GM20000 (cell line): ENCODE results near the gene APMAP.

Experiments
- DNase-seq: peaks from one replicate; pipeline ENCODE4 v3.0.0; 2012; ENCODE audit warnings: low spot score
- TF ChIP-seq, protein P1 (sequence below): IDR thresholded peaks from 2 replicates; pipeline ENCODE4 v1.5.1; 2012; ENCODE audit warnings: mild to moderate bottlenecking, control low read depth; ENCODE audit errors: extremely low read depth, missing control alignments

The APMAP gene

DNA sequence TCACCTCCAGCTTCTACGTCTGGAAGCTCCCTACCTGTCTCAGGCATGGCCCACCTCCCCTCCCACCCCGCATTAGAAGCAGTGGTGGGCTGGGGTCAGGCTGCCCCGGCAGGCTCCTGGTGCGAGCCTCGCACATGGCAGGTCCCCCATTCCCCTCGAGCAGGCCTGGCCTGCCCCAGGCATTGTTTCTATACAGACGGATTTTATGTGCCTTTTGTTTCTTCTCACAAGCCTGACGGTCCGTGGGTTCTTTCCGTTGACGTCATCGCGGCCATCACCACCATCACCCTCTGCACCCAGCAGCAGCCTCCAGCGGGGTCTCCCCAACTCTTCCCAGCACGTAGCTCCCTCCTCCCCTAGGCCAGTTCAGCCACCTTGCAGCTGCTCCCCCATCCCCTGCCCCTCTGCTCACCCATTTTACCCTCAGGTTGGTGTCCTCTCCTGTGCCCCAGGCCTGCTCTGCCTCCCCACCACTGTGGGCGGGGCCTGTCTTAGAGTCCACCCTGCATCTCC, 38.9 kb downstream of the APMAP start:
- DNase-seq = no peak

DNA sequence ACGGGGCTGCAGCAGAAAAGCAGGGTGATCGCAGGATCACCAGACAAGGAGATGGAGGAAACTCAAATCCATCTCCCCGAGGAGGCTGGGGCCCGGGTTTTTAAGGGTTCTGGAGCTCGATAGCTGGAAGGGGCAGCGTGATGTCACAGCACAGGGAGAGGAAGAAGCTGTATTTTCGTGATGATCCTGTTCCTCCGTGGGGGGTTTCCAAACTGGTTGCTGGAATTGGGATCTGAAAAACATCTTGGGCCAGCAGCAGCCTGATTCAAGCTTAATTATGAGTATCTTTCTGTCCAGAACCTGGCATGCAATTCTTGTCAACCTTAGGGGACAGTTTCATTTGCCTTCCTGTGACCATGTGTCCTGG, 39.4 kb downstream of the APMAP start:
- no peak for DNase-seq
- TF ChIP-seq, protein P1, sequence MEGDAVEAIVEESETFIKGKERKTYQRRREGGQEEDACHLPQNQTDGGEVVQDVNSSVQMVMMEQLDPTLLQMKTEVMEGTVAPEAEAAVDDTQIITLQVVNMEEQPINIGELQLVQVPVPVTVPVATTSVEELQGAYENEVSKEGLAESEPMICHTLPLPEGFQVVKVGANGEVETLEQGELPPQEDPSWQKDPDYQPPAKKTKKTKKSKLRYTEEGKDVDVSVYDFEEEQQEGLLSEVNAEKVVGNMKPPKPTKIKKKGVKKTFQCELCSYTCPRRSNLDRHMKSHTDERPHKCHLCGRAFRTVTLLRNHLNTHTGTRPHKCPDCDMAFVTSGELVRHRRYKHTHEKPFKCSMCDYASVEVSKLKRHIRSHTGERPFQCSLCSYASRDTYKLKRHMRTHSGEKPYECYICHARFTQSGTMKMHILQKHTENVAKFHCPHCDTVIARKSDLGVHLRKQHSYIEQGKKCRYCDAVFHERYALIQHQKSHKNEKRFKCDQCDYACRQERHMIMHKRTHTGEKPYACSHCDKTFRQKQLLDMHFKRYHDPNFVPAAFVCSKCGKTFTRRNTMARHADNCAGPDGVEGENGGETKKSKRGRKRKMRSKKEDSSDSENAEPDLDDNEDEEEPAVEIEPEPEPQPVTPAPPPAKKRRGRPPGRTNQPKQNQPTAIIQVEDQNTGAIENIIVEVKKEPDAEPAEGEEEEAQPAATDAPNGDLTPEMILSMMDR = no peak

More for the DNA sequence above, 38.9 kb downstream of the APMAP start:
- TF ChIP-seq, protein P1 = no peak

DNA sequence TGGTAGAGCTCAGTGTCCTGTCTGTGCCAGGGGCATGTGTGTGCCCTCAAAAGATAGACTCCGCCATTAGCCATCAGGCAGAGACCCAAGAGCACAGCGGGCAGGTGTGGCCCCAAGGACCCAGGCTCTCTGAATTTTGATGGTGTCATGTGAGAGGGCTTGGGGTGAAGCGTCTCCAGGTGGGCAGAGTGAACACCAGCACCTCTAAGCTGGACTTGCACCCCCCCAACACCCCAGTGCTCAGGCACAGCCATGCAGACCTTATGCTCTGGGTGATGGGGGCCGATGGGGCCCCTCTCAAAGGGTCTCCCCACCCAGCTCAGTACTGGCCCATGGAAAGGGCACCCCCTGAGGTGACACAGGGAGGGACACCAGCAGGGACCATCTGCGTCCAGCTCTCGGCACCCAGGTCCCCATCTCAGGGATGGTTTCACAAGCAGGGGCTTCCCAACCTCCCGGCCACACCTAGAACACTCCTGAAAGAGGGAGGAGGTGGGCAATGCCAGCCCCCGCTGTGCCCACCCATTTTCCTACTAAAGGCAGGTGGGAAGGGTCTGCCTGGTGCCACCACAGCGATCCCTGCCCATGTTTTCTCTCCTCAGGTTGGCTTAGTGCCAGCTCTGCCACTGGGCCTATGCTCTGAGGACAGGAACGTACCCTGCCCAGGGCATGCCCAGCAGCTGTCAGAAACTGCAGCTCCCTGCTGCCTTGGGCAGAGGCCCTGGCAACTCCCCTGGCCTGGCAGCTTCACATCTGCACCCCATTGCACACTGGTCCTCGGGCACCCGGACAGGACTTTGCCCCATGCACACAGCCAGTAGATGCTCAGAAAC, 40.0 kb downstream of the APMAP start:
- TF ChIP-seq, protein P1 = no peak
- DNase-seq = no peak

DNA sequence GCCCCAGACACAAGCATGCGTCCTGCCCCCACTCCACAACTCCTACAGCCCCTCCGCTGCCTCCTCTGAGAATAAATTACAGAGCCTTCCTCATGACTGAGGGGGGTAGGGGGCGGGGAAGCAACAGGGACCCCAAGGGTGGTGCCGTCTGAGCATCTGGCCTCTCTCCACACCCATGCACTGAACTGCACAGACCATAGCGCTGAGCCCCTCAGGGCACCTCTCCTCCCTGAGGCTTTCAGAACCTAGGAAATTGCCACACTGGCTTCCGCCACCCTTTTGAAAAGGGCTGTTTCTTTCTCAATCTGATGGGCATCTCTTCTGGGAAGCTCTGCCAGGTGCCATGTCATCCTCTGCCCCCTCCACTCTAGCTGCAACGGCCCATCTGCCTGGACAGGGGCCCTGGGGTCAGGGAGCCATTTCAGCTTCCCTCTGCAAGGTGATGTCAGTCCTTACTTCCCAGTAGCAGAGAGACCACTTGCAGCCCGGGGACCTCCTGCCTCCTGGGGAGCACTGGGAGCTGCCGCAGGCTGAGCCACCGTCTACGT, 40.9 kb downstream of the APMAP start:
- TF ChIP-seq, protein P1 = no peak
- DNase-seq = no peak

DNA sequence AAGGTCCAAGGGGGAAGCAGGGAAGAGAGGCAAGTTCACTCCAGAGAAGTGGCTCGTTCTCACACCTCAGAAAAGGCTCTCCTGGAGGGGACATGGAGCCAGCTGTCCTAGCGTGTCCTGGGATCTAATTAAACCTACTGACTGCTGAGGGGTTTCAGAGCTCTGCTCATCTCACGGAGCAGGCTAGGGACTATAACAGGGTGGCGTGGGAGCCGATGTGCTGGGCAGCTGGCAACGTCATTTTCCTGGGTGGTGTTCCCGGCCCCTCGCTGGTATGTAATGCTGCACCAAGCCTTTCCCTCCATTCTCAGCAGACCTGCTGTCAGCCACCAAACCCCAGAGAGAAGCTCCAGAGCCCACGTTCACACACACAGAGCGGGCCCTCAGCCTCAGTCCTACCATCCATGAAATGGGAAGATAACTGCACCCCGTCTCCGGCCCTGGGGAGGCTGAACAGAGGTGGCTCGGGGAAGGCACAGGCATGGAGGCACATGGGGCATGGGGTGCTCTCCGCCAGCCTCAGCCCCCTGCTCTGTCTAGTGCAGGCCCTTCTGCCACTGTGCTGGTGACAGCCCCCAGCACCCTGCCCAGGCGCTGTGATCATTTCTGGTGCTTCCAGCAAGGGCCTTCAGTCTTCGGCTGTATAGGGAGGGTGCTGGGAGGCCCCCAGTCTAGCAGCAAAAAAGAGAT, 41.6 kb downstream of the APMAP start:
- TF ChIP-seq, protein P1 = no peak
- no peak for DNase-seq

DNA sequence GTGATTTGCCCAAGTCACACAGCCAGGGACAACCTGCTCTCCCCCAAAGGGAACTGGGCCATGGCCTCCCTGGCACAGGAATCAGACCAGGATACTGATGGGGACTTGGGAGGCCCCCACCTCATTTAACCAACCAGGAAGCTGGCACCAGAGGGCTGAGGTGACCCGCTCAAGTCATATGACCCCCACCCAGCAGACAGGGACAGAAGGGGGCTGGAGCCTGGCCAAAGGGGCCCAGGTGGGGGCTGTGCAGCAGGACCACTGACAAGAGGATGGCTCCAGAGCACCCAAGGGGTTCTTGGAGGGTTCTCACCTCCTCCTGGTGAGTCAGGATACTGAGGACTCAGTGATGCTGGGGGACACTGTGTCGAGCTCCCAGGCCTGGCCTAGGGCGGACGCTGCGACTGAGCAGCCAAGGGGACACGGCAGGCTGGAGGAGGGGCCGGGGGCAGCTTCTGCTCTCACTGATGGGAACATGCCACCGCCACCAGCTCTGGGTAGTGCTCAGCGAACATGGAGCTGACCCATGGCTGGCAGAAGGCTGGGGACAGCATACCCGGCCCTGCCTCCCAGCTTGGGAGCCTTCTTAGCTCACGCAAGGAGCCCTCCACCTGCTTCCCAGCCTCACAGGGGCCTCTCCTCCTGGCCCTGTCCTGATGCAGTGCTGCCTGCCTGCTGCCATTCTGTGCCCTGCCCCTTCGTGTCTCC, 42.3 kb downstream of the APMAP start:
- no peak for DNase-seq
- TF ChIP-seq, protein P1 = no peak
